Activated CD4-positive, alpha-beta T cell treated with anti-CD3 and anti-CD28 coated beads for 4 hours (primary cell): Measurements from ENCODE around the gene ATCAY.
"Not testable (repeated sequence)": the region's sequence is repeated elsewhere in the genome, so short reads cannot be mapped to it uniquely, and the experiment has no call there.

Experiments
- DNase-seq, 2 donors: peaks; one replicate each; pipeline ENCODE4 v3.0.0-alpha.2; 2020

The ATCAY gene

GRCh38 chr19:3904233-3904632, 23.7 kb downstream of the ATCAY start:
- no peak for DNase-seq

- DNase-seq, result no peak
Observed at GRCh38 chr19:3907626-3908265, 27.3 kb downstream of the ATCAY start.

- DNase-seq, result no peak
Observed at GRCh38 chr19:3908266-3909054, 28.0 kb downstream of the ATCAY start.

- no peak for DNase-seq
Observed at GRCh38 chr19:3910105-3910504, 29.6 kb downstream of the ATCAY start.

- no peak for DNase-seq
Observed at GRCh38 chr19:3914199-3914598, 33.7 kb downstream of the ATCAY start.

GRCh38 chr19:3916033-3916432, 35.5 kb downstream of the ATCAY start:
- DNase-seq, result no peak

GRCh38 chr19:3919793-3920192, 39.3 kb downstream of the ATCAY start:
- DNase-seq, result no peak

GRCh38 chr19:3923096-3923758, 42.7 kb downstream of the ATCAY start:
- DNase-seq, result no peak

- no peak for DNase-seq
Observed at GRCh38 chr19:3923912-3924311, 43.4 kb downstream of the ATCAY start.

- DNase-seq, result no peak
Observed at GRCh38 chr19:3931041-3931440, 50.6 kb downstream of the ATCAY start.

- no peak for DNase-seq
Observed at GRCh38 chr19:3932931-3933810, 52.7 kb downstream of the ATCAY start, which contains the start of gene NMRK2. Gene NMRK2, plus strand, starts transcription at chr19:3933069. Its CDS starts 603 bp downstream, at chr19:3933672.

- no peak for DNase-seq
Observed at GRCh38 chr19:3936506-3937442, 56.3 kb downstream of the ATCAY start.

GRCh38 chr19:3938300-3938950, 57.9 kb downstream of the ATCAY start:
- DNase-seq, result not testable (repeated sequence)

- DNase-seq, result no peak
Observed at GRCh38 chr19:3942790-3943409, 62.4 kb downstream of the ATCAY start.

GRCh38 chr19:3944018-3944721, 63.7 kb downstream of the ATCAY start:
- no peak for DNase-seq

- DNase-seq, result no peak
Observed at GRCh38 chr19:3945838-3946237, 65.4 kb downstream of the ATCAY start.

- not testable (repeated sequence) for DNase-seq
Observed at GRCh38 chr19:3947316-3947933, 66.9 kb downstream of the ATCAY start.

- DNase-seq, result no peak
Observed at GRCh38 chr19:3949294-3949693, 68.8 kb downstream of the ATCAY start.
